D721Med (cell line): ENCODE measurements around the gene INSR.
"Not testable (repeated sequence)": the region's sequence is repeated elsewhere in the genome, so short reads cannot be mapped to it uniquely, and the experiment has no call there.

ENCODE experiments used
- DNase-seq: peaks from one replicate; pipeline ENCODE4 v3.0.0; 2011; ENCODE audit warnings: low spot score; ENCODE audit not compliant: insufficient read length
- FAIRE-seq: peaks from 2 replicates; lab custom pipeline; 2011; peaks lifted over from hg19 to GRCh38; lab: Jason Lieb, UNC
- CTCF ChIP-seq: IDR thresholded peaks from 2 replicates; pipeline ENCODE4 v1.5.1; 2012; ENCODE audit warnings: mild to moderate bottlenecking, control low read depth; ENCODE audit not compliant: insufficient read depth; ENCODE audit errors: missing control alignments

Gene INSR

GRCh38 chr19:7312816-7313215, 18.6 kb upstream of the INSR start:
- no peak for FAIRE-seq
- TF ChIP-seq CTCF = no peak
- no peak for DNase-seq

GRCh38 chr19:7311911-7312310, 17.7 kb upstream of the INSR start:
- TF ChIP-seq CTCF = no peak
- DNase-seq = no peak
- no peak for FAIRE-seq

- not testable (repeated sequence) for FAIRE-seq, DNase-seq
Measured at GRCh38 chr19:7308327-7308726, 14.1 kb upstream of the INSR start.

- TF ChIP-seq CTCF = no peak
Measured at GRCh38 chr19:7307590-7308218, 13.5 kb upstream of the INSR start.

GRCh38 chr19:7304200-7304599, 10.0 kb upstream of the INSR start:
- TF ChIP-seq CTCF = no peak
- DNase-seq (no peak), FAIRE-seq (no peak)

More at GRCh38 chr19:7307590-7308218, 13.5 kb upstream of the INSR start:
- no peak for DNase-seq
- FAIRE-seq = no peak

- no peak for DNase-seq
- TF ChIP-seq CTCF = no peak
- no peak for FAIRE-seq
Measured at GRCh38 chr19:7303470-7303869, 9.3 kb upstream of the INSR start.

GRCh38 chr19:7301525-7301924, 7.3 kb upstream of the INSR start:
- DNase-seq (no peak), FAIRE-seq (no peak)
- TF ChIP-seq CTCF = no peak
